NOMO-1 treated with dmso at 0.1 percent for 144 hours (cell line): ENCODE measurements around the gene RCE1.
A peak's percentile ranks its signal among the peaks of the same experiment; 100 is the strongest.

Source experiments
- DNase-seq: peaks from one replicate; lab custom pipeline; 2025; ENCODE audit not compliant: unreplicated experiment; lab: John Stamatoyannopoulos, UW

RCE1 gene

GRCh38 chr11:66868082-66868725 lies 25.0 kb downstream of the RCE1 start:
- no peak for DNase-seq

GRCh38 chr11:66868726-66869566 lies 25.7 kb downstream of the RCE1 start:
- peak; percentile 72 for DNase-seq

GRCh38 chr11:66869567-66869870 lies 26.3 kb downstream of the RCE1 start:
- no peak for DNase-seq

GRCh38 chr11:66870131-66870530 lies 26.9 kb downstream of the RCE1 start:
- DNase-seq = no peak

GRCh38 chr11:66870616-66871520 lies 27.6 kb downstream of the RCE1 start:
- no peak for DNase-seq

- DNase-seq = no peak
These were observed 28.3 kb downstream of the RCE1 start for GRCh38 chr11:66871521-66871901.

- DNase-seq = no peak
These were observed 31.0 kb downstream of the RCE1 start for GRCh38 chr11:66874232-66874631.

GRCh38 chr11:66875378-66875777 lies 32.1 kb downstream of the RCE1 start:
- DNase-seq = no peak

GRCh38 chr11:66877588-66878385 lies 34.5 kb downstream of the RCE1 start:
- no peak for DNase-seq

- no peak for DNase-seq
These were observed 35.2 kb downstream of the RCE1 start for GRCh38 chr11:66878474-66878873.

- DNase-seq = no peak
These were observed 35.8 kb downstream of the RCE1 start for GRCh38 chr11:66879000-66879399.

- no peak for DNase-seq
These were observed 36.3 kb downstream of the RCE1 start for GRCh38 chr11:66879583-66879982.

GRCh38 chr11:66879999-66880398 lies 36.8 kb downstream of the RCE1 start:
- no peak for DNase-seq

GRCh38 chr11:66880496-66881450 lies 37.5 kb downstream of the RCE1 start:
- no peak for DNase-seq

- no peak for DNase-seq
These were observed 38.2 kb downstream of the RCE1 start for GRCh38 chr11:66881451-66881835.

- DNase-seq = no peak
These were observed 38.7 kb downstream of the RCE1 start for GRCh38 chr11:66881927-66882452.

- DNase-seq = no peak
These were observed 39.3 kb downstream of the RCE1 start for GRCh38 chr11:66882561-66883015.

- peak; percentile 11 for DNase-seq
These were observed 40.0 kb downstream of the RCE1 start for GRCh38 chr11:66883016-66883965.
